ENCODE measurements around the gene UNC13D. TPM values are rescaled to one million over a fixed set of nuclear protein-coding genes. Genes with fewer than 3 reads are reported as not detected.

The UNC13D gene
- total RNA-seq, 1 experiment from 2014 or later, result 9.0 TPM

- Mint-ChIP-seq H3K4me1 (ENCODE audit: low read depth, unreplicated experiment) (peaks cover 12% of the 10 kb centered on the region), H3K9me3 (ENCODE audit: unreplicated experiment) (no peaks in the 10 kb centered on the region), H3K27ac (ENCODE audit: unreplicated experiment) (no peak overlapping the region), H3K4me3 (ENCODE audit: unreplicated experiment) (no peak overlapping the region), H3K27me3 (ENCODE audit: insufficient read depth, unreplicated experiment) (no peaks in the 10 kb centered on the region), H3K36me3 (ENCODE audit: insufficient read depth, unreplicated experiment) (no peaks in the 10 kb centered on the region)
- BruUV-seq (replicated peaks), result no TSS peak
- Histone ChIP-seq H3K4me3 (ENCODE audit: low read depth, low read length) (no peak overlapping the region), H3K9me3 (no peaks in the 10 kb centered on the region), H3K27me3 (replicated peaks; ENCODE audit: control insufficient read depth, insufficient read depth, low read length) (no peaks in the 10 kb centered on the region), H3K36me3 (ENCODE audit: control insufficient read depth, insufficient read depth, low read length) (no peaks in the 10 kb centered on the region), H3K4me1 (peaks cover 22% of the 10 kb centered on the region)
- intact Hi-C loops (cut with micrococcal nuclease; ENCODE audit: unreplicated experiment), result no loop called here
- no peak for TF ChIP-seq CTCF (IDR thresholded peaks at IDR 0.05; ENCODE audit: insufficient read depth in 1 of 2, low read depth in 1 of 2, low read length in 1 of 2, severe bottlenecking in 1 of 2, unreplicated experiment in 1 of 2)
- no peak for DNase-seq
- ChIA-PET POLR2A (interaction anchor here (0.9 kb wide), 1 partner anchor 94 kb away, joined by 3 read pairs; no protein-coding TSS in a partner anchor), CTCF (no interaction called here)
Observed at GRCh38 chr17:75874323-75875181, 30.3 kb upstream of the UNC13D start.

- H3K27me3 Mint-ChIP-seq (ENCODE audit: insufficient read depth, unreplicated experiment), result no peaks in the 10 kb centered on the region
- peaks cover 12% of the 10 kb centered on the region for H3K4me1 Mint-ChIP-seq (ENCODE audit: low read depth, unreplicated experiment)
- no peaks in the 10 kb centered on the region for H3K36me3 Mint-ChIP-seq (ENCODE audit: insufficient read depth, unreplicated experiment)
- no peak overlapping the region for H3K4me3 ChIP-seq (ENCODE audit: low read depth, low read length)
- H3K27me3 ChIP-seq (replicated peaks; ENCODE audit: control insufficient read depth, insufficient read depth, low read length), result no peaks in the 10 kb centered on the region
- intact Hi-C loops (cut with micrococcal nuclease; ENCODE audit: unreplicated experiment), result no loop called here
- POLR2A ChIA-PET, result interaction anchor here (0.6 to 0.9 kb wide), 2 partner anchors 94 to 265 kb away, joined by 3 to 6 read pairs; no protein-coding TSS in a partner anchor
- H3K9me3 Mint-ChIP-seq (ENCODE audit: unreplicated experiment), result no peaks in the 10 kb centered on the region
- H3K27ac Mint-ChIP-seq (ENCODE audit: unreplicated experiment), result no peak overlapping the region
- no peak overlapping the region for H3K4me3 Mint-ChIP-seq (ENCODE audit: unreplicated experiment)
- no TSS peak for BruUV-seq (replicated peaks)
- H3K9me3 ChIP-seq, result no peaks in the 10 kb centered on the region
- H3K4me1 ChIP-seq, result peaks cover 22% of the 10 kb centered on the region
- CTCF ChIA-PET, result no interaction called here
- DNase-seq, result no peak
- TF ChIP-seq CTCF (IDR thresholded peaks at IDR 0.05; ENCODE audit: insufficient read depth in 1 of 2, low read depth in 1 of 2, low read length in 1 of 2, severe bottlenecking in 1 of 2, unreplicated experiment in 1 of 2), result no peak
- no peaks in the 10 kb centered on the region for H3K36me3 ChIP-seq (ENCODE audit: control insufficient read depth, insufficient read depth, low read length)
Observed at GRCh38 chr17:75873587-75874322, 29.6 kb upstream of the UNC13D start.
